H9 (cell line): ENCODE measurements around the gene ROCK2. TPM values are rescaled to one million over a fixed set of nuclear protein-coding genes. Genes with fewer than 3 reads are reported as not detected.

Experiments
- DNase-seq: peaks from one replicate; pipeline ENCODE4 v3.0.0-alpha.2; 2017
- H2AFZ ChIP-seq: one replicate; pipeline ENCODE4 v1.6.1; 2013; ENCODE audit warnings: mild to moderate bottlenecking, low read length, control low read depth, moderate library complexity
- H2AK5ac ChIP-seq: 2 replicates; pipeline ENCODE4 v1.6.1; 2013; ENCODE audit warnings: low read length, control low read depth, mixed read lengths; ENCODE audit not compliant: insufficient read length
- H2BK120ac ChIP-seq: one replicate; pipeline ENCODE4 v1.6.1; 2013; ENCODE audit warnings: low read depth, mild to moderate bottlenecking, low read length, control low read depth, inconsistent platforms; ENCODE audit not compliant: poor library complexity, severe bottlenecking
- H2BK12ac ChIP-seq: 2 replicates; pipeline ENCODE4 v1.6.1; 2013; ENCODE audit warnings: low read length, control low read depth, mixed read lengths, low read depth; ENCODE audit not compliant: insufficient read length
- H2BK15ac ChIP-seq: 2 replicates; pipeline ENCODE4 v1.6.1; 2013; ENCODE audit warnings: low read depth, low read length, control low read depth
- H2BK20ac ChIP-seq: one replicate; pipeline ENCODE4 v1.6.1; 2013; ENCODE audit warnings: low read depth, mild to moderate bottlenecking, low read length, control low read depth, inconsistent platforms; ENCODE audit not compliant: poor library complexity, severe bottlenecking
- H2BK5ac ChIP-seq: 2 replicates; pipeline ENCODE4 v1.6.1; 2013; ENCODE audit warnings: low read length, control low read depth, mixed read lengths; ENCODE audit not compliant: insufficient read length
- H3K14ac ChIP-seq: 2 replicates; pipeline ENCODE4 v1.6.1; 2013; ENCODE audit warnings: low read length, control low read depth; ENCODE audit not compliant: insufficient read depth
- H3K18ac ChIP-seq: 2 replicates; pipeline ENCODE4 v1.6.1; 2013; ENCODE audit warnings: low read depth, mild to moderate bottlenecking, mixed read lengths, low read length, control low read depth; ENCODE audit not compliant: insufficient read length
- H3K23ac ChIP-seq: 2 replicates; pipeline ENCODE4 v1.6.1; 2013; ENCODE audit warnings: low read length, control low read depth, mixed read lengths, low read depth; ENCODE audit not compliant: insufficient read length
- H3K23me2 ChIP-seq: 2 replicates; pipeline ENCODE4 v1.6.1; 2013; ENCODE audit warnings: low read depth, mild to moderate bottlenecking, mixed read lengths, low read length, control low read depth; ENCODE audit not compliant: insufficient read length, poor library complexity, severe bottlenecking
- H3K27ac ChIP-seq: 2 replicates; pipeline ENCODE4 v1.5.1; 2013; ENCODE audit warnings: low read length, control low read depth, mixed read lengths, low read depth; ENCODE audit not compliant: insufficient read length
- H3K27me3 ChIP-seq: 2 replicates; pipeline ENCODE4 v1.6.1; 2013; ENCODE audit warnings: low read length, control low read depth, inconsistent platforms; ENCODE audit not compliant: insufficient read depth
- H3K4ac ChIP-seq: 2 replicates; pipeline ENCODE4 v1.6.1; 2013; ENCODE audit warnings: low read depth, mild to moderate bottlenecking, control low read depth, inconsistent platforms, low read length, moderate library complexity
- H3K4me1 ChIP-seq: 2 replicates; pipeline ENCODE4 v1.6.1; 2013; ENCODE audit warnings: low read length, control low read depth, inconsistent platforms; ENCODE audit not compliant: insufficient read depth
- H3K4me2 ChIP-seq: 2 replicates; pipeline ENCODE4 v1.6.1; 2013; ENCODE audit warnings: low read length, control low read depth, mixed read lengths; ENCODE audit not compliant: insufficient read length, insufficient read depth
- H3K56ac ChIP-seq: 2 replicates; pipeline ENCODE4 v1.6.1; 2013; ENCODE audit warnings: low read depth, mild to moderate bottlenecking, mixed read lengths, low read length, control low read depth; ENCODE audit not compliant: insufficient read length
- H3K79me1 ChIP-seq: 2 replicates; pipeline ENCODE4 v1.6.1; 2013; ENCODE audit warnings: low read depth, mild to moderate bottlenecking, moderate library complexity, low read length, control low read depth, inconsistent platforms; ENCODE audit not compliant: insufficient read depth, poor library complexity, severe bottlenecking
- H3K79me2 ChIP-seq: 2 replicates; pipeline ENCODE4 v1.6.1; 2013; ENCODE audit warnings: low read length, control low read depth, inconsistent platforms; ENCODE audit not compliant: insufficient read depth
- H3K9ac ChIP-seq: 2 replicates; pipeline ENCODE4 v1.6.1; 2013; ENCODE audit warnings: low read length, control low read depth, mixed read lengths; ENCODE audit not compliant: insufficient read length; ENCODE audit errors: extremely low read depth
- H3K9me3 ChIP-seq: one replicate; pipeline ENCODE4 v1.6.1; 2013; ENCODE audit warnings: low read depth, low read length, inconsistent platforms; ENCODE audit not compliant: control insufficient read depth
- H3T11ph ChIP-seq: one replicate; pipeline ENCODE4 v1.6.1; 2013; ENCODE audit warnings: mild to moderate bottlenecking, low read length, control low read depth, inconsistent platforms
- H4K20me1 ChIP-seq: one replicate; pipeline ENCODE4 v1.6.1; 2013; ENCODE audit not compliant: control insufficient read depth, insufficient read length, insufficient read depth
- H4K5ac ChIP-seq: 2 replicates; pipeline ENCODE4 v1.6.1; 2013; ENCODE audit warnings: low read depth, mild to moderate bottlenecking, mixed read lengths, low read length, control low read depth; ENCODE audit not compliant: insufficient read length
- H4K8ac ChIP-seq: replicated peaks from 2 replicates; pipeline ENCODE4 v1.6.1; 2013; ENCODE audit warnings: low read length, control low read depth, mixed read lengths, low read depth; ENCODE audit not compliant: insufficient read length
- H4K91ac ChIP-seq: 2 replicates; pipeline ENCODE4 v1.6.1; 2013; ENCODE audit warnings: low read depth, mild to moderate bottlenecking, moderate library complexity, mixed read lengths, low read length, control low read depth; ENCODE audit not compliant: insufficient read length
- H3K27ac Mint-ChIP-seq, 3 experiments: 2 replicates in 2 of 3; 3 replicates in 1 of 3; pipeline ENCODE4 v1.8.0; 2020 to 2021; ENCODE audit warnings: mixed read lengths in 3 of 3, mild to moderate bottlenecking in 1 of 3, moderate library complexity in 1 of 3
- H3K27me3 Mint-ChIP-seq: 2 replicates; pipeline ENCODE4 v1.8.0; 2021; ENCODE audit warnings: low read depth, mild to moderate bottlenecking, moderate library complexity, mixed read lengths
- H3K36me3 Mint-ChIP-seq, 3 experiments: 2 replicates in 2 of 3; 3 replicates in 1 of 3; pipeline ENCODE4 v1.8.0; 2020 to 2021; ENCODE audit warnings: low read depth in 3 of 3, mixed read lengths in 3 of 3; ENCODE audit not compliant: insufficient read depth in 1 of 3
- H3K4me1 Mint-ChIP-seq, 2 experiments: 2 replicates each; pipeline ENCODE4 v1.8.0; 2020; ENCODE audit warnings: mixed read lengths in 2 of 2
- H3K4me3 Mint-ChIP-seq, 2 experiments: 2 replicates in 1 of 2; 3 replicates in 1 of 2; pipeline ENCODE4 v1.8.0; 2020 to 2021; ENCODE audit warnings: mild to moderate bottlenecking in 2 of 2, mixed read lengths in 2 of 2, moderate library complexity in 1 of 2
- H3K9me3 Mint-ChIP-seq, 2 experiments: 2 replicates in 1 of 2; 3 replicates in 1 of 2; pipeline ENCODE4 v1.8.0; 2020; ENCODE audit warnings: mild to moderate bottlenecking in 2 of 2, mixed read lengths in 2 of 2, moderate library complexity in 1 of 2
- WGBS: extraction: QIAGEN DNeasy Blood & Tissue Kit; methylation state at CpG from one replicate; pipeline ENCODE4 v1.1.7; 2013; ENCODE audit warnings: missing lambda C conversion rate, low lambda C conversion rate, mixed read lengths; ENCODE audit not compliant: insufficient read length; ENCODE audit errors: extremely low coverage; 5-methylcytosine and 5-hydroxymethylcytosine counted together
- total RNA-seq: library from RNA; stranded (reverse); gene quantifications from 2 replicates; pipeline ENCODE4 v1.2.1, GENCODE V29; 2021
- TF ChIP-seq, protein P1 (sequence below): fragments of 200-600 bp; sonication (generic); conservative IDR thresholded peaks from 3 replicates; pipeline ENCODE4 v1.8.0; 2021; ENCODE audit warnings: antibody characterized with exemption, mild to moderate bottlenecking

Gene ROCK2
- total RNA-seq, 1 experiment from 2014 or later: 33.2 TPM

DNA sequence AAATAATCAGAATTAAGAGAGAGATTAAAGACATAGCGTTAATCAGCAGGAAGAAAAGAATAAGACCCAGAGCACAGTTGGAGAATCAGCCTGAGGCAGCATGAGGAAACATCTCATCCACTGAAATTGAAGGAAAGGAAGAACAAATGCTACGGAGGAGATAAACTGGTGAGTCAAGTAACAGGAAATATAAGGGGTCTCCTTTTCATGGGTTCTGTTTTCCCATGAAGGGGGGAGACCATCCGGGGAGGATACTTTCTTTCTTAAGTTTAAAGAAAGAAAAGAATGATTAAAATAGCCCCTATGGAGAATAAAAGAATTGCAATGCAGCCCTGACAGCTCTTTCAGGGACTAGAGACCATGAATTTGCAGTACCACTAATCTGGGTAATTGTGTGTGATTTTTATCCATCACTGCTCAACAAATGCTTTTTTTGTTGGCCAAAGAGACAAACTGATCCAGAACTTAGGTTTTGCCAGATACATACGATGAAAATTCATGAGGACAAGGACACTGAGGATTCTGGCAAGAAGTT, 17.7 kb downstream of the ROCK2 start:
- DNase-seq: no peak
- no peak overlapping the region for H2BK20ac ChIP-seq
- no peak overlapping the region for H3K4ac ChIP-seq
- H2BK120ac ChIP-seq: no peak overlapping the region
- Mint-ChIP-seq H3K4me1 (peaks cover 0 to 2% of the 10 kb centered on the region in 2 experiments; a peak in 1 of 4 replicates), H3K27me3 (no peaks in the 10 kb centered on the region), H3K4me3 (no peak overlapping the region), H3K9me3 (no peaks in the 10 kb centered on the region), H3K36me3 (no peaks in the 10 kb centered on the region), H3K27ac (no peak overlapping the region)
- H3K27ac ChIP-seq: no peak overlapping the region
- H3K27me3 ChIP-seq: no peaks in the 10 kb centered on the region
- no peak overlapping the region for H3K56ac ChIP-seq
- H2BK5ac ChIP-seq: no peak overlapping the region
- no peak overlapping the region for H3T11ph ChIP-seq
- no peaks in the 10 kb centered on the region for H3K4me1 ChIP-seq
- no peak overlapping the region for H2BK15ac ChIP-seq
- no peak overlapping the region for H4K5ac ChIP-seq
- no peaks in the 10 kb centered on the region for H3K9me3 ChIP-seq
- no peak overlapping the region for H3K23ac ChIP-seq
- H4K8ac ChIP-seq: no peak overlapping the region
- peaks cover 4% of the 10 kb centered on the region for H3K79me1 ChIP-seq
- no peak overlapping the region for H4K91ac ChIP-seq
- no peak overlapping the region for H3K9ac ChIP-seq
- TF ChIP-seq, protein P1, sequence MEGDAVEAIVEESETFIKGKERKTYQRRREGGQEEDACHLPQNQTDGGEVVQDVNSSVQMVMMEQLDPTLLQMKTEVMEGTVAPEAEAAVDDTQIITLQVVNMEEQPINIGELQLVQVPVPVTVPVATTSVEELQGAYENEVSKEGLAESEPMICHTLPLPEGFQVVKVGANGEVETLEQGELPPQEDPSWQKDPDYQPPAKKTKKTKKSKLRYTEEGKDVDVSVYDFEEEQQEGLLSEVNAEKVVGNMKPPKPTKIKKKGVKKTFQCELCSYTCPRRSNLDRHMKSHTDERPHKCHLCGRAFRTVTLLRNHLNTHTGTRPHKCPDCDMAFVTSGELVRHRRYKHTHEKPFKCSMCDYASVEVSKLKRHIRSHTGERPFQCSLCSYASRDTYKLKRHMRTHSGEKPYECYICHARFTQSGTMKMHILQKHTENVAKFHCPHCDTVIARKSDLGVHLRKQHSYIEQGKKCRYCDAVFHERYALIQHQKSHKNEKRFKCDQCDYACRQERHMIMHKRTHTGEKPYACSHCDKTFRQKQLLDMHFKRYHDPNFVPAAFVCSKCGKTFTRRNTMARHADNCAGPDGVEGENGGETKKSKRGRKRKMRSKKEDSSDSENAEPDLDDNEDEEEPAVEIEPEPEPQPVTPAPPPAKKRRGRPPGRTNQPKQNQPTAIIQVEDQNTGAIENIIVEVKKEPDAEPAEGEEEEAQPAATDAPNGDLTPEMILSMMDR: no peak
- no CpG with 5 or more reads among the region's 4 CpGs for WGBS
- H2BK12ac ChIP-seq: no peak overlapping the region
- no peak overlapping the region for H2AK5ac ChIP-seq
- no peak overlapping the region for H3K4me2 ChIP-seq
- H3K23me2 ChIP-seq: no peaks in the 10 kb centered on the region
- H3K14ac ChIP-seq: no peak overlapping the region
- no peaks in the 10 kb centered on the region for H4K20me1 ChIP-seq
- no peak overlapping the region for H2AFZ ChIP-seq
- peaks cover 11% of the 10 kb centered on the region; the same call in 1 of the 2 replicates for H3K79me2 ChIP-seq
- no peak overlapping the region for H3K18ac ChIP-seq
